ENCODE data around the gene TIFAB.

TIFAB gene

GRCh38 chr5:135437796-135438560, 14.2 kb downstream of the TIFAB start:
- Histone ChIP-seq H3K9me3 (ENCODE audit: insufficient read depth, low read depth, low read length) (no peaks in the 10 kb centered on the region), H3K4me3 (ENCODE audit: low read length) (no peak overlapping the region), H3K4me1 (ENCODE audit: insufficient read depth, low read length) (no peaks in the 10 kb centered on the region), H3K27me3 (ENCODE audit: insufficient read depth, low read length) (no peaks in the 10 kb centered on the region), H3K9ac (ENCODE audit: low read depth, low read length) (no peak overlapping the region), H3K36me3 (ENCODE audit: insufficient read depth, low read depth, low read length) (no peaks in the 10 kb centered on the region), H3K27ac (ENCODE audit: low read length) (no peak overlapping the region)

GRCh38 chr5:135437422-135437795, 14.7 kb downstream of the TIFAB start:
- Histone ChIP-seq H3K4me3 (ENCODE audit: low read length) (no peak overlapping the region), H3K9me3 (ENCODE audit: insufficient read depth, low read depth, low read length) (no peaks in the 10 kb centered on the region), H3K4me1 (ENCODE audit: insufficient read depth, low read length) (no peaks in the 10 kb centered on the region), H3K27me3 (ENCODE audit: insufficient read depth, low read length) (no peaks in the 10 kb centered on the region), H3K9ac (ENCODE audit: low read depth, low read length) (no peak overlapping the region), H3K36me3 (ENCODE audit: insufficient read depth, low read depth, low read length) (no peaks in the 10 kb centered on the region), H3K27ac (ENCODE audit: low read length) (no peak overlapping the region)

- Histone ChIP-seq H3K9ac (ENCODE audit: low read depth, low read length) (no peak overlapping the region), H3K4me1 (ENCODE audit: insufficient read depth, low read length) (no peaks in the 10 kb centered on the region), H3K9me3 (ENCODE audit: insufficient read depth, low read depth, low read length) (no peaks in the 10 kb centered on the region), H3K4me3 (ENCODE audit: low read length) (no peak overlapping the region), H3K27ac (ENCODE audit: low read length) (no peak overlapping the region), H3K36me3 (ENCODE audit: insufficient read depth, low read depth, low read length) (no peaks in the 10 kb centered on the region), H3K27me3 (ENCODE audit: insufficient read depth, low read length) (no peaks in the 10 kb centered on the region)
Observed at GRCh38 chr5:135436951-135437418, 15.2 kb downstream of the TIFAB start.

- no peak overlapping the region for H3K9ac ChIP-seq (ENCODE audit: low read depth, low read length)
- H3K36me3 ChIP-seq (ENCODE audit: insufficient read depth, low read depth, low read length), result no peaks in the 10 kb centered on the region
- H3K27ac ChIP-seq (ENCODE audit: low read length), result no peak overlapping the region
- no peaks in the 10 kb centered on the region for H3K4me1 ChIP-seq (ENCODE audit: insufficient read depth, low read length)
- no peak overlapping the region for H3K4me3 ChIP-seq (ENCODE audit: low read length)
- H3K27me3 ChIP-seq (ENCODE audit: insufficient read depth, low read length), result no peaks in the 10 kb centered on the region
- H3K9me3 ChIP-seq (ENCODE audit: insufficient read depth, low read depth, low read length), result no peaks in the 10 kb centered on the region
Observed at GRCh38 chr5:135435467-135436330, 16.5 kb downstream of the TIFAB start.

- Histone ChIP-seq H3K4me3 (ENCODE audit: low read length) (no peak overlapping the region), H3K27ac (ENCODE audit: low read length) (no peak overlapping the region), H3K9ac (ENCODE audit: low read depth, low read length) (no peak overlapping the region), H3K36me3 (ENCODE audit: insufficient read depth, low read depth, low read length) (no peaks in the 10 kb centered on the region), H3K27me3 (ENCODE audit: insufficient read depth, low read length) (no peaks in the 10 kb centered on the region), H3K4me1 (ENCODE audit: insufficient read depth, low read length) (no peaks in the 10 kb centered on the region), H3K9me3 (ENCODE audit: insufficient read depth, low read depth, low read length) (no peaks in the 10 kb centered on the region)
Observed at GRCh38 chr5:135434591-135435466, 17.3 kb downstream of the TIFAB start.

- peaks cover under 1% of the 10 kb centered on the region; the same call in 1 of the 2 replicates for H3K9me3 ChIP-seq (ENCODE audit: insufficient read depth, low read depth, low read length)
- no peaks in the 10 kb centered on the region for H3K4me1 ChIP-seq (ENCODE audit: insufficient read depth, low read length)
- H3K27ac ChIP-seq (ENCODE audit: low read length), result no peak overlapping the region
- no peaks in the 10 kb centered on the region for H3K27me3 ChIP-seq (ENCODE audit: insufficient read depth, low read length)
- H3K4me3 ChIP-seq (ENCODE audit: low read length), result no peak overlapping the region
- no peak overlapping the region for H3K9ac ChIP-seq (ENCODE audit: low read depth, low read length)
- H3K36me3 ChIP-seq (ENCODE audit: insufficient read depth, low read depth, low read length), result no peaks in the 10 kb centered on the region
Observed at GRCh38 chr5:135433681-135434426, 18.3 kb downstream of the TIFAB start.

GRCh38 chr5:135432113-135432512, 20.0 kb downstream of the TIFAB start:
- no peaks in the 10 kb centered on the region for H3K36me3 ChIP-seq (ENCODE audit: insufficient read depth, low read depth, low read length)
- no peak overlapping the region for H3K4me3 ChIP-seq (ENCODE audit: low read length)
- no peak overlapping the region for H3K27ac ChIP-seq (ENCODE audit: low read length)
- H3K9me3 ChIP-seq (ENCODE audit: insufficient read depth, low read depth, low read length), result peaks cover 5% of the 10 kb centered on the region; the same call in 1 of the 2 replicates
- H3K9ac ChIP-seq (ENCODE audit: low read depth, low read length), result no peak overlapping the region
- H3K27me3 ChIP-seq (ENCODE audit: insufficient read depth, low read length), result no peaks in the 10 kb centered on the region
- no peaks in the 10 kb centered on the region for H3K4me1 ChIP-seq (ENCODE audit: insufficient read depth, low read length)

- Histone ChIP-seq H3K9ac (ENCODE audit: low read depth, low read length) (no peak overlapping the region), H3K27ac (ENCODE audit: low read length) (no peak overlapping the region)
Observed at GRCh38 chr5:135430135-135430437, 22.1 kb downstream of the TIFAB start.

GRCh38 chr5:135429301-135430134, 22.6 kb downstream of the TIFAB start:
- no peaks in the 10 kb centered on the region for H3K36me3 ChIP-seq (ENCODE audit: insufficient read depth, low read depth, low read length)
- peaks cover 5% of the 10 kb centered on the region; the same call in 1 of the 2 replicates for H3K9me3 ChIP-seq (ENCODE audit: insufficient read depth, low read depth, low read length)
- no peaks in the 10 kb centered on the region for H3K4me1 ChIP-seq (ENCODE audit: insufficient read depth, low read length)
- no peaks in the 10 kb centered on the region for H3K27me3 ChIP-seq (ENCODE audit: insufficient read depth, low read length)
- H3K27ac ChIP-seq (ENCODE audit: low read length), result no peak overlapping the region
- H3K9ac ChIP-seq (ENCODE audit: low read depth, low read length), result no peak overlapping the region
- H3K4me3 ChIP-seq (ENCODE audit: low read length), result no peak overlapping the region

More at GRCh38 chr5:135430135-135430437, 22.1 kb downstream of the TIFAB start:
- no peaks in the 10 kb centered on the region for H3K27me3 ChIP-seq (ENCODE audit: insufficient read depth, low read length)
- no peak overlapping the region for H3K4me3 ChIP-seq (ENCODE audit: low read length)
- H3K36me3 ChIP-seq (ENCODE audit: insufficient read depth, low read depth, low read length), result no peaks in the 10 kb centered on the region
- peaks cover 5% of the 10 kb centered on the region; the same call in 1 of the 2 replicates for H3K9me3 ChIP-seq (ENCODE audit: insufficient read depth, low read depth, low read length)
- H3K4me1 ChIP-seq (ENCODE audit: insufficient read depth, low read length), result no peaks in the 10 kb centered on the region

- no peak overlapping the region for H3K4me3 ChIP-seq (ENCODE audit: low read length)
- H3K9ac ChIP-seq (ENCODE audit: low read depth, low read length), result no peak overlapping the region
- no peaks in the 10 kb centered on the region for H3K36me3 ChIP-seq (ENCODE audit: insufficient read depth, low read depth, low read length)
- H3K27me3 ChIP-seq (ENCODE audit: insufficient read depth, low read length), result no peaks in the 10 kb centered on the region
- no peak overlapping the region for H3K27ac ChIP-seq (ENCODE audit: low read length)
- H3K9me3 ChIP-seq (ENCODE audit: insufficient read depth, low read depth, low read length), result peaks cover 5% of the 10 kb centered on the region; the same call in 1 of the 2 replicates
- no peaks in the 10 kb centered on the region for H3K4me1 ChIP-seq (ENCODE audit: insufficient read depth, low read length)
Observed at GRCh38 chr5:135428586-135428985, 23.6 kb downstream of the TIFAB start.
